Chondrocyte (in vitro differentiated cells): ENCODE results near the gene DDRGK1. TPM values are rescaled to one million over a fixed set of nuclear protein-coding genes. Genes with fewer than 3 reads are reported as not detected.

Experiments
- DNase-seq: peaks from one replicate; pipeline ENCODE4 v3.0.0; 2021; ENCODE audit warnings: mixed read lengths, low spot score
- H3K27ac Mint-ChIP-seq: one replicate; pipeline ENCODE4 v1.8.0; 2021; ENCODE audit warnings: mild to moderate bottlenecking, moderate library complexity, mixed read lengths; ENCODE audit not compliant: unreplicated experiment
- H3K27me3 Mint-ChIP-seq: 2 replicates; pipeline ENCODE4 v1.8.0; 2021; ENCODE audit warnings: low read depth, mixed read lengths
- H3K36me3 Mint-ChIP-seq: 2 replicates; pipeline ENCODE4 v1.8.0; 2021; ENCODE audit warnings: low read depth, mixed read lengths
- H3K4me1 Mint-ChIP-seq: 2 replicates; pipeline ENCODE4 v1.8.0; 2021; ENCODE audit warnings: low read depth, mild to moderate bottlenecking, mixed read lengths
- H3K4me3 Mint-ChIP-seq: one replicate; pipeline ENCODE4 v1.8.0; 2021; ENCODE audit warnings: mild to moderate bottlenecking, moderate library complexity, mixed read lengths; ENCODE audit not compliant: unreplicated experiment
- H3K9me3 Mint-ChIP-seq: 2 replicates; pipeline ENCODE4 v1.8.0; 2021; ENCODE audit warnings: low read depth, mixed read lengths
- CTCF ChIP-seq: fragments of 200-600 bp; sonication (generic); IDR thresholded peaks from 2 replicates; pipeline ENCODE4 v1.5.0; 2021; ENCODE audit warnings: antibody characterized with exemption, mild to moderate bottlenecking, moderate library complexity
- total RNA-seq: library from RNA; stranded (reverse); gene quantifications from 3 replicates; pipeline ENCODE4 v1.2.1, GENCODE V29; 2021

The DDRGK1 gene
- total RNA-seq, 1 donor from 2014 or later: 62.6 TPM

GRCh38 chr20:3226864-3227263, 22.4 kb upstream of the DDRGK1 start:
- Mint-ChIP-seq H3K27ac (no peak overlapping the region), H3K27me3 (no peaks in the 10 kb centered on the region), H3K4me1 (peaks cover 13% of the 10 kb centered on the region), H3K9me3 (no peaks in the 10 kb centered on the region), H3K36me3 (no peaks in the 10 kb centered on the region), H3K4me3 (no peak overlapping the region)
- no peak for TF ChIP-seq CTCF
- no peak for DNase-seq

- no peak overlapping the region for H3K4me3 Mint-ChIP-seq
- no peaks in the 10 kb centered on the region for H3K9me3 Mint-ChIP-seq
- H3K27me3 Mint-ChIP-seq: no peaks in the 10 kb centered on the region
- H3K27ac Mint-ChIP-seq: peak overlapping the region; percentile 51
- DNase-seq: no peak
- peaks cover 4% of the 10 kb centered on the region for H3K36me3 Mint-ChIP-seq
- no peak for TF ChIP-seq CTCF
- H3K4me1 Mint-ChIP-seq: peaks cover 13% of the 10 kb centered on the region
These were observed 21.6 kb upstream of the DDRGK1 start for GRCh38 chr20:3226093-3226492.

- Mint-ChIP-seq H3K4me3 (no peak overlapping the region), H3K4me1 (peaks cover 13% of the 10 kb centered on the region), H3K36me3 (peaks cover 7% of the 10 kb centered on the region), H3K27ac (no peak overlapping the region), H3K9me3 (no peaks in the 10 kb centered on the region), H3K27me3 (no peaks in the 10 kb centered on the region)
- no peak for TF ChIP-seq CTCF
- DNase-seq: no peak
These were observed 20.4 kb upstream of the DDRGK1 start for GRCh38 chr20:3224681-3225421.

- DNase-seq: no peak
- peaks cover 13% of the 10 kb centered on the region for H3K4me1 Mint-ChIP-seq
- no peak overlapping the region for H3K27ac Mint-ChIP-seq
- no peaks in the 10 kb centered on the region for H3K27me3 Mint-ChIP-seq
- no peak overlapping the region for H3K4me3 Mint-ChIP-seq
- H3K36me3 Mint-ChIP-seq: peaks cover 7% of the 10 kb centered on the region
- no peak for TF ChIP-seq CTCF
- no peaks in the 10 kb centered on the region for H3K9me3 Mint-ChIP-seq
These were observed 19.7 kb upstream of the DDRGK1 start for GRCh38 chr20:3223994-3224680.

- DNase-seq: no peak
- peaks cover 13% of the 10 kb centered on the region for H3K4me1 Mint-ChIP-seq
- no peak overlapping the region for H3K4me3 Mint-ChIP-seq
- H3K27me3 Mint-ChIP-seq: no peaks in the 10 kb centered on the region
- H3K27ac Mint-ChIP-seq: no peak overlapping the region
- TF ChIP-seq CTCF: no peak
- peaks cover 7% of the 10 kb centered on the region for H3K36me3 Mint-ChIP-seq
- H3K9me3 Mint-ChIP-seq: no peaks in the 10 kb centered on the region
These were observed 19.1 kb upstream of the DDRGK1 start for GRCh38 chr20:3223651-3223993.
